GM18873 (cell line): ENCODE measurements around the gene CHD1.

Source experiments
- ATAC-seq: cut with Tn5 transposase; IDR thresholded peaks from one replicate; pipeline ENCODE4 v1.9.1; 2021; ENCODE audit warnings: mild to moderate bottlenecking, moderate library complexity, moderate number of reproducible peaks; ENCODE audit not compliant: unreplicated experiment, low FRiP score

CHD1 gene

DNA sequence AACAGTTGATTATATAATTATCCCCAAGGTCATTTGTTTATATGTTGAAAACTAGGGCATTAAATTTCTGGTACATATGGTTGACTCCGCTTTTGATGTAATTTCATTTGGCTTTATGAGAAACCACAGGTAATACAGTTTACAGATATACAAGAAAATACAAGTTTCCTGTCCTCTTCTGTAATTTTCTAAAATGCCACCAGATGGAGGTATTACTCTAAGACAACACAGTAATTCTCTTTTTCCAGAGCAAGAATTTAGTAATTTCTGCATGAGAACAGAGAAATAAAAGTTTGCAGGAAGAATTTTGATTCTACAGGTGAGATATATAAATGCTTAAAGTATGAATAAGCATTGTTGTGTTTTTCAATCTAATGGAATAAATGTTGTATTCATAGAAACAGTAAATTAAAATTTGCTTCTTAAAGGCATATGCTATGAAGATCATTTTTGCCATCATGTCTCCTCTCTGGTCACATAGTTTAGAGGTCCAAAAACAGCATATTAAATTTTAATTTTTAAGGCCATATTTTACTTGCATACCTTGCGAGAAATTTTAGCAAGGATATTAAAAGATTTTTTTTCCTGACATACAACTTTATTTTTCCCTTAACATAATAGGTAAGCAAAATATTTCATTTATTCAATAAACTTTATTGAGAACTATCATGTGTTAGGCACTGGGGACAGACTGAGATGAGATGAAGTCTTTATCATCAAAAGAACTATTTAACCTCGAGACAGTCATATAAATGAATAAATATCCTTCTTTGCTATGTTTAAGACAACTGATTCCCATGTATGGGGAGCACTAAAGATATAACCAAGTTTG lies 22.7 kb downstream of the CHD1 start:
- no peak for ATAC-seq

DNA sequence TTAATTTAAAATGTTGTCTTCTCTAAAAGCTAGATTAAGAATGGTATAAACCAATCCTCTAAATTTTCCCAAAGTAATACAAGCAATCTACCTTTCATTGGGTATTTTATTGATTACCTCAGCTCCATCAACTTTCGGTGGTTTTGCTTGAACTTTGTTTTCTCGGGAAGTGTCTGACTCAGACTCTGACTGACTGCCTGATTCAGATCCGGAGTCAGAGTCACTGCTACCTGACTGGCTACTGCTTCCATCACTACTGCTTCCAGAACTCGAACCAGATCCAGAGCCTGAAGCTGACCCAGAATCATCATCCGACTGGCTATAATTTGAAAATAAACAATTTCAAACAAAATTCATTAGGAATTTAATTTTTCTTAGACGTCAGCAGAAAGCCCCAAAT lies 24.0 kb downstream of the CHD1 start:
- no peak for ATAC-seq

DNA sequence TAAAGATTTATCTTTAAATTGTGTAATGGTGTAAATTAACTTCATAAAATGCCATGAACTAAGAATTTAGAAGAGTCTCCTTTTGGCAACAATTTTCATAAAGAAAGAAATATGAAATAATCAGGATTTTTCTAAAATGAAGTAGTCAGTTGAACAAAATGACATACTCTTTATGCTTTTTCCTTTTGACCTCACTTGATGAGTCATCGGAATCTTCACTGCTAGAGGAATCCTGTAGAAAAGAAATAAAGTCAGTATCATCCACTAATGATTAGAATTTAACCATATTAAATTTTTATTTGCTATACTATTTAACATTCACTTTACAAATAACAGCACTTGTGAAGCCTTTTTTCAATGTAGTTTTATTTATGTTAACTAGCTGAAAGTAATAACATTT lies 26.1 kb downstream of the CHD1 start:
- no peak for ATAC-seq

DNA sequence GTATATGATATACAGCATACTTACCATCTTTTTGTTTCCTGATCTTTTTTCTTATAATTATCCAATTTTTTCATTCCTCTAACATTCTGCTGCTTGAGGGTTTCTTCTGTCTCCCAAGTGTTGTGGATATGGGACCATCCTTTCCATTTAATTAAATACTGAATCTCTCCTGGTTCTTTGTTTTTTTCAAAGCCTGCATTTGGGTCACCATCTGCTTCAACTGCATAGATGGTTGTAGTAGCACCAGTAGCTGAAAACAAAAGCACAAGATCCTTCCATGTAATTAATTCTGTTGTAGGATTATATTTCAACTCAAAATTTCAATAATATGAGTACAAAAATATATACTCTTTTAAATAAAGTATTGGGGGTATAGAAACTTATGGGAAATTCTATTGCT lies 29.4 kb downstream of the CHD1 start:
- ATAC-seq = no peak

DNA sequence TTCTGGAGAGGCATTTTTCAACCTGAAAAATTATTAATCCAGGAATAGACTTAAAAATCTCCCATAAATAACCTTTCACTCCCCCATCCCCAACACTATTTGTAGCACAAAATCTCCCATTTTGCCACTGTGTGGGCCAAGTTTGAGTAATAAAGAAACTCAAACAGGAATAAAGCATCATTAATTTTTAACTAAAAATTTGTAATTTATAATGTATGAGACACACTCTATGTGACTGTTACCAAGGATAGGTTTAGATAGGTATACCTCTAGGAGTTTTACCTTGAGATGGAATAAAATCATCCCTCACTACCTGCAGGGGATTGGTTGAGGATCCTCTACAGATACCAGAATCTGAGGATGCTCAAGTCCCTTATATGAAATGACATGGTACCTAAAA lies 30.1 kb downstream of the CHD1 start:
- ATAC-seq = no peak

DNA sequence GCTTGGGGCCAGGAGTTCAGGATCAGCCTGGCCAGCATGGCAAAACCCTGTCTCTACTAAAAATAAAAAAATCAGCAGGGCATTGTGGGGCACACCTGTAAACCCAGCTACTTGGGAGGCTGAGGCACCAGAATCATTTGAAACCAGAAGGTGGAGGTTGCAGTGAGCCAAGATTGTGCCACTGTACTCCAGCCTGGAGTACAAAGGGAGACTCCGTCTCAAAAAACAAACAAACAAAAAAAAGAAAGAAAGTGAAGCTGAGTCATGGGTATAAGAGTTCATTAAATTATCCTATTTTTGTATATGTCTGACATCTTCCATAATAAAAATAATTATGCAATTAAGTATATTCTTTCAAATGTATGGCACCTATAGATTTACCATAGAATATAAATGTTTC lies 37.2 kb downstream of the CHD1 start:
- ATAC-seq = no peak

DNA sequence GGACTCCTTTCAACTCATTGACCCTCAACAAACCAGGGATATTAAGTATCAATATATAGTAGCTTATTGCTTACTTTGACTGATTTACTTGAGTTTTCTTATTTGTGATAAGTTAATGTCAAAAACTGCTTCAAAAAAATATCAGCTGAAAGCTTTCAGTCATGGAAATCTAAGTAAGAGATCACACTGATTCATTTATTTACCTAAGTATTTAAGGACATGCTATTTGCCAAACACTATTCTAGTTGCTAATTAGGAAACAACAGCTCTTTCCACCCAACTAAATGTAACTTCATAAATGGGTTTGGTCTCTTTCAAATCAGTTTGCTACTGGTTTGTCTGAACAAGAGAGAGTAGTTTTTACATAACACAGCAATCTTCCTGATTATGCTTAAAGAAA lies 48.2 kb downstream of the CHD1 start:
- ATAC-seq = no peak

DNA sequence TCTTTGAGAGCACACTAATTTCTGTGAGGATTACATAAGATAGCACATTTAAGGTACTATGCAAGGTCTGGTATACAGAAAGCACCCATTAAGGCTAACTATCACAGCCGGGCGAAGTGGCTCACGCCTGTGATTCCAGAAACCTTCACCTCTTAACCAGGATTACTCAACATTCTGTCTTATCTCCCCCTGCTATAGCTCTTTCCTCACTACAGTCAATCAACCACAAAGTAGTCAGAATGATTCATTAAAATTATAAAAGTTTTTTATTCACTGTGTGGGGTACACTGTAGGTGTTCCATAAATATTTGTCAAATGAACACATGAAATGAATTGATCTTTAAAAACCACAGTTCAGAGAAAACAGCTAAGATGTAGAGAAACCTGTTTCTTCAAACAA lies 48.7 kb downstream of the CHD1 start:
- no peak for ATAC-seq

DNA sequence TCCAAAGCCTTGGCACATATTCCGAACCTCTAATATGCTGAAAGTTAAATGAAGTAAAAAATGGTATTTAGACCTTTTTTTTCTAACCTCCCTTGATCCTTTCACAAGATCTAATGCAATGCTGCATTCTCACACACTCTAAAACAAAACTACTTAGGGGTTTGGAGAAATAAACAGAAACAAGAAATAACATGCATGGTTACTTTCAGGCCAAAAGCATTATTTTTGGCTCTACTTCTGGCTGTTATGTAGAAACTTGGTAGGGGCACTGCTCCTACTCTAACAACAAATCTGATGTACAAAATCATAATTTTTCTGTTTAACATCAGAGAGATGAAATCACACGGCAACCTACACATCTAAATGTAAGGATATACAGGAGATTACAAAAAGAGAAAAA lies 51.2 kb downstream of the CHD1 start:
- no peak for ATAC-seq

DNA sequence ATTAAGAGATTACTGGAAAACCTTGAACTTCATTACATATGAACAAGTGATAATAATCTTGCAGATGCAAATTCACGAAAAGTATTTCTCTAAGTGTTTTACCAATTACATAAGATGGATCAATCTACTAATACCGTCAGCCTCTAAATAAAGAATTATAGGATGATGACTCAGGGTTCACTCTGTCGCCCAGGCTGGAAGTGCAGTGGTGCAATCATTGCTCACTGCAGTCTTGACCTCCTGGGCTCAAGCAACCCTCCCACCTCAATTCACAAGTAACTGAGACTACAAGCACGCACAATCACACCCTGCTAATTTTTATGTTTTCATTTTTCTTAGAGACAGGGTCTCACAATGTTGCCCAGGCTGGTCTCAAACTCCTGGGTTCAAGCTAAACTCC lies 56.1 kb downstream of the CHD1 start:
- no peak for ATAC-seq

DNA sequence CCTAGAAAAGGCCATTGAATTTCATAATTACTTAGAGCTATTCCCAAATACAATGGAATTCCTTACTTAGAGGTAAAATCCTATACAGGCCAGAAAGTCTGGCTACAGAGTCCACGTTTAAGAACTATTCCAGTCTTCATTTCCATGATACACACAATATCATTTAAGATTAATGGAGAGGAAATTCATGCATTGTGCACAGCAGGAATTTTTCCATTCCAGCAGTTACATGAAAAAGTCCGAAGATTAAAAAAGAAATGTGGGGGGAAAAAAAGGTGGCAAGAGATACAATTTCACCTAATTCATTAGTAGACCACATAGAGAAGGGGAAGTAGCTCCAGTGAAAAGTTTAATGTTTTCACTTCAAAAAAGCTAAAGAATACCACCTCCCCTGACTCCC lies 63.1 kb downstream of the CHD1 start:
- no peak for ATAC-seq

DNA sequence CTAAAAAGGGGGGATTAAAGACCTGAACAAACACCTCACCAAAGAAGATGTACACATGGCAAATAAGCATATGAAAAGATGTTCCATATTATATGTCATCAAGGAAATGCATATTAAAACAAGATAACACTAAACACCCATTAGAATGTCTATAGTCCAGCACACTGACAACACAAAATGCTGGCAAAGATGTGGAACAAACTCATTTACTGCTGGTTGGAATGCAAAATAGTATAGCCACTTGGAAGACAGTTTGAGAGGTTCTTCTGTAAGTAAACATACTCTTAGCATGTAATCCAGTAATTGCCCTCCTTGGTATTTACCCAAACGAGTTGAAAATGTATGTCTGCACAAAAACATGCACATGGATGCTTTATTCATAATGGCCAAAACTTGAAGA lies 81.8 kb downstream of the CHD1 start:
- ATAC-seq = no peak

DNA sequence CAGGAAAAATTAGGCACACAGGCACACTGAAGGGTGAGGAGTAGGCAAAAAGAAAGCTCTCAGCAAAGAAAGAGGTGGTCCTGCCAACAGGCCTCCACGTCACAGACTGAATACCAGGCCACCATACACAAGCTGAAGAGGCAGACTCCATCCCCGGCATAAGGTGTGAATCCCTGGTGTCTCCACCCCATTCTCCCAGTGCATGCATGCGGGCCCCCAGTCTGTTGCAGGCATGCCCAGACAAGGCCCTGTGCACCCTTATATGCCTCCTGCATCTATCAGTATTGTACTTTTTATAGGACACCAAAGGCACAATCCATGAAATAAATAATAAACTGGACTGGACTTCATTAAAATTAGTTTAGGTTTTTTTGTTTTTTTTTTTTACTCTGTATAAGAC lies 82.3 kb downstream of the CHD1 start:
- ATAC-seq = no peak

DNA sequence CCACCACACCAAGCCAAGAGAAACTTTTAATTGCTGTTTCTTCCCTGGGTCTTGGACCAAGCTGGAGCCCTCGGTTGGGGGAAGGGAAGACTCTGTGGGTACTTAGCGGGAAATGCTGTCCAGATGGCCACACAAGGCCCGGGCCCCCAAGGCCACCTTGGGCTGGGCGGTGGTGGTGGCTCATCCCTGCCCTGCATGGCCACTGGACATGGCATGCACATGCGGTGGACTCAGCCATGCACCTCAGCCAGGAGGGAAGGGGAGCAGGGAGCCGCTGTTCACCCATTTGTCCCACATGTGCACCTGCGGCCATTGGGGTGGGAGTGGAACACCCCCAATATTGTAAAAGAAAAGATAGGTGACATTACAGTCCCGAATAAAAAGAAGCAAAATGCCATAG lies 82.9 kb downstream of the CHD1 start:
- no peak for ATAC-seq

DNA sequence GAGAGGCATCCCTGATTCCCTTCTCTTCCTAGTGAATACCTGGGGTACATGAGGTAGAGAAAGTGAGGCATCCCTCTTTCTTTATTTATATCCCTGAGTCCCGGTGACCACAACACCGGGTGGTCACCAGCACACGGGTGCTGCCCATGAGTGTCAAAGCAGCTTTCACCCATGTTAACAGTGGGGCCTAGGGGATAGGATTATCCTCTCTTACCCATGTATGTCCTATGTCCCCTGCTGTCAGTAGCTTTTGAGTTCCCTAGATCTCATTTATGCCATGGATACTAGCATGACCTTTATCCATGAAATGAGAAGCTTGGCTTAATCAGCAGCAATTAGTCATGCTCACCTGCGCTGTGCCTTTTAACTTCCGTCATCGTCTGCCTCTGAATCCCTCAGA lies 83.9 kb downstream of the CHD1 start:
- no peak for ATAC-seq

DNA sequence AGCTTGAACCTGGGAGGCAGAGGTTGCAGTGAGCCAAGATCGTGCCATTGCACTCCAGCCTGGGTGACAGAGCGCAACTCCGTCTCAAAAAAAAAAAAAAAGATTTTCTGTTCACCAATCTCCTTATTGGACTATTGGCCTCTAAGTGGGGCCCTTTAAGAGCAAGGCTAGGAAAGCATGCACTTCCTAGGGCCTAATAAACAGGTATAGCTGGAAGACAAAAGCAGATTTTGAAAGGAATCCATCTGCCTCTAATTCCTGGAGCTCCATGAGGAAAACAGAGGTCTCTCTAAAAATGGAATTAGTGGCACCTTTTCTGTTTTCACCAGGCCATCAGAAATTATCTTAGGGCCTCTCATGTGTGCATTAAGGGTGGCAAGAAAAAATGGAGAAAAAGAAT lies 85.3 kb downstream of the CHD1 start:
- no peak for ATAC-seq

DNA sequence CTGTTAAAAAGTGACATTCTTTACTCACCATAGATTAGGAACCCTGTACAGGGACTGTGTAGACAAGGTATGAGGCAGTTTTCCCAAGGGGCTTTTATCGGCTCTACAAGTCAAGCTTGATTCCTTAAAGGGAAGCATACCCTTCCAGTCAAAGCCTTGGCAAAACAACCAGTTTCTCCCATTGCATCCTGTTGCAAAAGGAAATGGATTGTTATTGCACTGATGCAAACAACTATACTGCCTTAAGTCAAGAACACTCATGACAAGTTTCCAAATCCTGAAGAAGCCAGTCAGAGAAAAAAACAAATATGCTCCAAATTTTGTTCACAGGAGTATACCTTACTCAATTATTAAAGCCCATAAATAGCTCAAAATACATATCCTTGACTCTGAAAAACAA lies 87.9 kb downstream of the CHD1 start:
- ATAC-seq = no peak

DNA sequence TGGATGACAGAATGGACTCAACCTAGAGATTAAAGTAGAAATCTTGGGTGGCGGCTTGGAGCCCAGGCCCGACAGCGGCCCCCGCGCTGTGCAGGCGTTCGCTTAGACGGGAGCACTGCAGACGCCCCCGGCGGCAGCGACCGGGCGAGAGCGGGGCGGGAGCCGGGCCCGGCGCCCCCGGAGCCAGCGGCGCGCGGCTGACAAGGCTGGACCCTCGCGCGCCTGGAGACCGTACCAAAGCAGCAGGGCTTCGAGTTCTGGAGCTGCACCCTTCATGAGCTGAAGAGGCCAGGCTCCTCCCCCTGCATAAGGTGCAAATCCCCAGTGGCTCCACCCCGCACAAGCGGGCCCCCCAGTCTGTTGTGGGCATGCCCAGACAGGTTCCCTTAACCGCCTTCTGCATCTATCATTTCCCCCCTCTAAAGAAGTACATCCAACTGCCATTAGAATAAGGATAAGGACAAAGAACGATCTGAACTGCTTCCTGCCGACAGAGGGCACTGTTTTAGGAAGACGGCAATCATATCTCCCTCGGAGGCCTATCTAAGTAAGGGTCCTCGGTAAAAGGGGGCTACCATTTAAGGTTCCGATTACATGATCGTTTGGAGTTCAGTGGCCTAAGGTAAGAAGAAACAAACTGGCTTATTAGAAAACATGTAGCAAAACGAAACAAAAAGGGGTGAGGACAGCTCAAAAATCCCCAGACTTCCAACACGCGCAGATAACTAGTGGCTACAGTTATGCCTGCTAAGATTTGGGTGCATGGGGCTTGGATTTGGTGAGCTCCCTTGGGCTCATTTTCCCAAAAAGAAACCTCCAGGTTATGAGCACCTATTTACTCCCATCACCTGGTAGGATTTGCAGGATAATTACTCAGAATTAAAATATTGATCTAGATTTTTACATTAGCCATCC lies 89.1 kb downstream of the CHD1 start:
- ATAC-seq = peak; percentile 71

DNA sequence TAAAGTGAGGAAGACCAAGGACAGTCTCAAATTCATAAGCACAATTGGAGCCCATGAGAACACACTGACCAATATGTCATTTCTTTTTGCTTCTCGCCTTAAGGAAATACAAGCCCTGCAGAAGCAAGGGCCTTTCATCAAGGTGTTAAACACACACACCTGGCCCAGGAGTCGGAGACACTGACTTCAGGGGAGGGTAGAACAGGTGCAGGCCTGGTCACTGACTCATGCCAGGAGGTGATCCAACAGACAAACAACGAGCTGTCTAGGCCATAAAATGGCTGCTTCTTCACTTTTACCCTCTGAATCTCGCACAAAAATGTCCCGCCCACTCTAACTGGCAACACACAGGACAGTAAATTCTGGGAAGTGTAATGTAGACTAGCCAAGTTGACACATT lies 92.6 kb downstream of the CHD1 start:
- ATAC-seq = no peak

DNA sequence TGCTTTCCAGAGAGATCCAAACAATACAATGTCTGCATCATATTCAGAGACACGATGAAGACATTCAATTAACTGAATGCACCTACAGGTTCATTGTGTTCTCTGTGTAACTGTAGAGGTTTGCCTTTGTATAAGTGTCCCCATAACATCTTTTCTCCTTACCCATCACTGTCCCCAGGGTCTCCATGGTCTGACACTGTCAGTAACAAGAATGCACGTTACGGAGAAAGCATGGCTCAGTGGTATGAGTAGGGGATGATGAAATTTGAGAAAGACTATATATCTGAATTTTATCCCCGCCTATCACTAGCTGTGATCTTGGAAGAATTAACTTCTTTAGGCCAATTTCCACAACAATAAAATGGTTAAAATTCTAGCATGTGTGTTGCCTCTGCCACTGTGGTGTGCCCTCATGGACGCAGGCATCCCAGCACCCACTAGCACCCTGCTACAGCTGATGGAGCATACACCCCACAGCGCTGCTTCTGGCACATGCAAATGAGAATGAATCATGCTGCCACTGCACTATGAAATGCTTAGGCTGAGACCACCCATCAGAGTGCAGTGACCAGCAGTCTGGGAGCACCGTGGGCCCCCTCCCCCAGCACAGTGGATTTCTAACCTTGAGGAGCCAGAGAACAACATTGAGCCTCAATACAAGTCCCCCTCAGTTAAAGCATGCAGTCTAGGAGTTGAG lies 101.1 kb downstream of the CHD1 start:
- ATAC-seq = no peak

DNA sequence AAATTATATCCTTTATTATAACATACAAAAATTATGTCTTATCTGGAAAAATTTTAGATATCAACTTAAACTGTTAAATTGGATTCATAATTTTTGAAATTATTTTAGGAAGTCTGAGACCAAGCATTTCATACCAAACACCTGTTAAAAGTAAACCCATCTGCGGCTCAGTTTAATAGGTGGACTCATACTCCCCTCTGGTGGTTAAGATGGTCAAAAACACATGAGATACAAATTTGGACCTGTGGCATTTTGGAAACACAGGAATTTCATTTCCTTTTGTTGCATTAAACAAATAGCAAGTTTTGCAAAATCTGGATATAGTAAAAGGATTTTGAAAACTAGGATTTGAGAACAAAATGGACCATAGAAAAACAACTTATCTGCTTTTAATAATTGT lies 101.6 kb downstream of the CHD1 start:
- ATAC-seq = no peak
